HS-27A (cell line): ENCODE measurements around the gene MLF2.
A peak's percentile ranks its signal among the peaks of the same experiment; 100 is the strongest.
"Not testable (repeated sequence)": the region's sequence is repeated elsewhere in the genome, so short reads cannot be mapped to it uniquely, and the experiment has no call there.

Experiments used
- DNase-seq: peaks from one replicate; pipeline ENCODE4 v3.0.0-alpha.2; 2012; ENCODE audit warnings: low read depth, missing footprints

The MLF2 gene

GRCh38 chr12:6765048-6765633, 12.2 kb upstream of the MLF2 start:
- no peak for DNase-seq

- peak; percentile 99 for DNase-seq
Measured at GRCh38 chr12:6764011-6764828, 11.3 kb upstream of the MLF2 start.

GRCh38 chr12:6763380-6763779, 10.4 kb upstream of the MLF2 start:
- no peak for DNase-seq

- DNase-seq: no peak
Measured at GRCh38 chr12:6759741-6760140, 6.8 kb upstream of the MLF2 start.

- no peak for DNase-seq
Measured at GRCh38 chr12:6758506-6759095, 5.7 kb upstream of the MLF2 start.

- no peak for DNase-seq
Measured at GRCh38 chr12:6757028-6757690, 4.2 kb upstream of the MLF2 start.

GRCh38 chr12:6754411-6754810, 1.5 kb upstream of the MLF2 start:
- no peak for DNase-seq

- DNase-seq: no peak
Measured at GRCh38 chr12:6753772-6754356, 923 bp upstream of the MLF2 start.

- peak; percentile 14 for DNase-seq
Measured at GRCh38 chr12:6752167-6752920, 597 bp downstream of the MLF2 start.

- no peak for DNase-seq
Measured at GRCh38 chr12:6751767-6752166, 1.2 kb downstream of the MLF2 start.

- no peak for DNase-seq
Measured at GRCh38 chr12:6750506-6750905, 2.4 kb downstream of the MLF2 start.

- DNase-seq: no peak
Measured at GRCh38 chr12:6748761-6749160, 4.2 kb downstream of the MLF2 start.

GRCh38 chr12:6747216-6747615, 5.7 kb downstream of the MLF2 start:
- no peak for DNase-seq

GRCh38 chr12:6745741-6746525, 7.0 kb downstream of the MLF2 start:
- no peak for DNase-seq

GRCh38 chr12:6743300-6743699, 9.6 kb downstream of the MLF2 start:
- DNase-seq: not testable (repeated sequence)

GRCh38 chr12:6742834-6743233, 10.1 kb downstream of the MLF2 start:
- DNase-seq: no peak

- DNase-seq: not testable (repeated sequence)
Measured at GRCh38 chr12:6742080-6742479, 10.9 kb downstream of the MLF2 start.

GRCh38 chr12:6736754-6737153, 16.2 kb downstream of the MLF2 start:
- no peak for DNase-seq

GRCh38 chr12:6735448-6736191, 17.3 kb downstream of the MLF2 start:
- no peak for DNase-seq
